GM21786 (cell line): ENCODE results near the gene KCNAB1.
A peak's percentile ranks its signal among the peaks of the same experiment; 100 is the strongest.
"Not testable (repeated sequence)": the region's sequence is repeated elsewhere in the genome, so short reads cannot be mapped to it uniquely, and the experiment has no call there.

Experiments used
- ATAC-seq: cut with Tn5 transposase; IDR thresholded peaks from one replicate; pipeline ENCODE4 v1.9.1; 2021; ENCODE audit not compliant: unreplicated experiment

Gene KCNAB1

GRCh38 chr3:156120528-156121251, at the start of gene KCNAB1:
TSS of gene KCNAB1 (plus strand) at chr3:156120578.
- ATAC-seq: no peak

GRCh38 chr3:156071031-156071430, 49.3 kb upstream of the KCNAB1 start:
- ATAC-seq: no peak

- not testable (repeated sequence) for ATAC-seq
Observed at GRCh38 chr3:156072950-156073657, 47.3 kb upstream of the KCNAB1 start.

GRCh38 chr3:156090126-156090525, 30.3 kb upstream of the KCNAB1 start:
- ATAC-seq: no peak

GRCh38 chr3:156093964-156094363, 26.4 kb upstream of the KCNAB1 start:
- no peak for ATAC-seq

GRCh38 chr3:156094391-156094790, 26.0 kb upstream of the KCNAB1 start:
- no peak for ATAC-seq

GRCh38 chr3:156095652-156096051, 24.7 kb upstream of the KCNAB1 start:
- ATAC-seq: not testable (repeated sequence)

GRCh38 chr3:156098437-156099035, 21.8 kb upstream of the KCNAB1 start:
- ATAC-seq: peak; percentile 89

- ATAC-seq: not testable (repeated sequence)
Observed at GRCh38 chr3:156099348-156099747, 21.0 kb upstream of the KCNAB1 start.

- not testable (repeated sequence) for ATAC-seq
Observed at GRCh38 chr3:156099984-156100383, 20.4 kb upstream of the KCNAB1 start.

- ATAC-seq: no peak
Observed at GRCh38 chr3:156102267-156102931, 18.0 kb upstream of the KCNAB1 start.

- ATAC-seq: no peak
Observed at GRCh38 chr3:156106721-156107373, 13.5 kb upstream of the KCNAB1 start.

GRCh38 chr3:156107504-156107903, 12.9 kb upstream of the KCNAB1 start:
- ATAC-seq: no peak

GRCh38 chr3:156108616-156109015, 11.8 kb upstream of the KCNAB1 start:
- ATAC-seq: no peak

- ATAC-seq: no peak
Observed at GRCh38 chr3:156109989-156110388, 10.4 kb upstream of the KCNAB1 start.

- no peak for ATAC-seq
Observed at GRCh38 chr3:156126467-156126866, 6.1 kb downstream of the KCNAB1 start.

GRCh38 chr3:156131241-156131640, 10.9 kb downstream of the KCNAB1 start:
- no peak for ATAC-seq

- no peak for ATAC-seq
Observed at GRCh38 chr3:156131799-156132198, 11.4 kb downstream of the KCNAB1 start.

- no peak for ATAC-seq
Observed at GRCh38 chr3:156132313-156132712, 11.9 kb downstream of the KCNAB1 start.

GRCh38 chr3:156133076-156133475, 12.7 kb downstream of the KCNAB1 start:
- no peak for ATAC-seq
